ENCODE measurements around the gene SLC6A12.

Gene SLC6A12

DNA sequence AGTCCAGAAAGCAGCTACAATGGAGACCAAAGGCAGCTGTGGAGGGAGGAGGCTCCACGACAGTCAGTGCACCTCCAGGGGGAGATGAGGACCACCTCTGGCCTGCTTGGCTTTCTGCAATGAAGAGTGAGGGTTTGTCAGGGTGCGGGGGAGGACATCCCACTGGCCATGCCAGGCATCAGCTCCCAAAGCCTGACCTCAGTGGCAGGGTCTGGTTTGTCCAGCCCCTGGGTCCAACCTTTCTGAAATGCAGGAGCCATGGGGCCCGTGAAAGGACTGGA is 35.2 kb downstream of the SLC6A12 start:
- no peak for DNase-seq (ENCODE audit: low read depth in 3 of 3)

DNA sequence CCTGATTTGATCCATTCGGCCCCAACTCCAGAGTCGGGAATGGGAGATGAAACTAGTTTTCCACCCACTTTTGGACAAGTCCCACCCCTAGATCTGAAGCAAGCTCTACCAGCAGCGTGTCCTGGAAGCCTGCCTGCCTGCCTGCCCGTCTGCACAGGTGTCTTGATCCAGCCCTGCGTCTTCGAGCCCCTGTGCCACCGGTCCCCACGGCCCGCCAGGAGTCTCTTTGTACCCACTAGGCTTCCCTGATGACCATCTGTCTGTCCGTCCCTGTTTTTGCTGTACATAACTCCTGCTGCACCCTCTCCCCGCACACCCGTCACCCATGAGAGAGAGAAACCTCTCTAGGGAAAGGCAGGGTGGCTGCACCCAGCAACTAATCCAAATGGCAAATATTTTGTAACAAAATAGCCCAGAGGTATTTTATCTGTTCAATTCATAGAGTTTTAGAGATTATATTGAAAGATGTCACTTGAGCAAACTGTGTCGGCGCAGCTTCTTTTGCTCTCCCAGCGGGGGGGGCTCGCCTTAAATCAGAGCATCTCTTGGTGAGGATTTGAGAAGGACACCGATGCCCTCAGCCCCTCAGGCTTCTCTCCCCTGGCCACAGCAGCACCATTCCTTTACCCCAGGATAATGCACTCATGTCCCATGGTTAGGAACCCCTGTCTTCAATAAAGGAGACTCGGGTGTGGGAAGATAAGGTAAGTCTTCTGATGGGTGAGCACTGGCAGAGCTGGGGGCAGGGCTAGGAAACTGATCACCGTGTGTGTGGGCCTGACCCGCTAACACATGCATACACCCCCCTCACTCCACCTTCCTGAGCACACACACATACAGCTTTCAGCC is 35.8 kb downstream of the SLC6A12 start:
- no peak for DNase-seq (ENCODE audit: low read depth in 3 of 3)

GRCh38 chr12:177336-177979 is 36.5 kb downstream of the SLC6A12 start:
- no peak for DNase-seq (ENCODE audit: low read depth in 3 of 3)

DNA sequence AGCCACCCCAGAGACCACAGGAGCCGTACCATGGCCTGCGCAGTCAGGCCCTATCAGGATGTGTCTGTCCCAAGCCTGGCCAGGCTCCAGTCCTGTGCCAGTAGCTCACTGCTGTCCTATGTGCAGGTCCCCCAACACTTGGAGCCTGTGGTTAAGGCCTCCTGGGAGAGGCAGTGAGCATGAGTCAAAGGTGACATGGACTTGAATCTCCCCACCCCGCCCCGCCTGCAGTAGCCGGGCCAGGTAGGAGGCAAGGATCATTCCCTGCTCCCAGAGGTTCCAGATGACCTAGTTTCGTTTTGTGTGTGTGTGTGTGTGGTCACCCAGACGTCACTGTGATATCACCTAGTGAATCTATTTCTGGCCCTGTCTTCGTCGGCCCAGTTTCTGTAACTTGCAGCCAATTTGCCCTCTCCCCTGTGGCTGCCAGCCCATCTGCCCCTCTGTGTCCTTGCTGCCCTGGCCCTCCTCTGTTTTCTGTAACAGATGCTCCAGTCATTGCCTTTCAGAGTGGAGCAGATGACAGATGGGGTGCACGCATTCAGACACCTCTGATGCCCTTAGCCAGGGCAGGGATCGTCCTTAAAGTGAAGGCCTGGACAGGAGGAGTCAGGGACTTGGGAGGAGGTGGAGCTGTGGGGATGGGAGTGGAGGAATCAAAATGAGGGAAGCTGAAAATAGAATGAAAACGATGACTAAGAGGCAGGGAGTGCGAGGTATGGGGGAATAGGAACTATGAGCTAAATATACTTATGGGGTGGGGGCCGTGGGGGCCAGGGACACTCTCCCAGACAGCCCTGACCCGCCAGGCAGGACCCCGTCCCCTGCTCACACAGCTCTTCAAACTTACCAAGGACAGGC is 37.4 kb downstream of the SLC6A12 start:
- DNase-seq (ENCODE audit: low read depth in 3 of 3), result no peak

DNA sequence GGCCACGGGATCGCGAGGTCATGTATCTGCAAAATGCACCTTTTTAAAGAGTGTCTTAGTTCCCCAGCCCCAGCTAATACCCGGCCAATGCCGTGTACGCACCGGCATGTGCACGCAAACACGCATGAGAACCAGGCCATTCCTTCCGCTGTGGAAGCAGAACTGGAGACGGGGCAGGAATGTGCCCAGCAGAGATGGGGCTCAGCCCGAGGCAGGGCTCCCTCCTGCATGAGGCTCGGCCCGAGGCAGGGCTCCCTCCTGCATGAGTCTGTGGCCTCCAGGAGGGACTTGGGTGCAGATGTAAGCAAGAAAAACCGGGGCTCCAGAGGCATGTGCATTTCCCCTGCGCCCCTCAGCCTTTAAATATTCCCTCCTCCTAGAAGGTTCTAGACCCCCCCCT is 38.2 kb downstream of the SLC6A12 start:
- no peak for DNase-seq (ENCODE audit: low read depth in 3 of 3)

DNA sequence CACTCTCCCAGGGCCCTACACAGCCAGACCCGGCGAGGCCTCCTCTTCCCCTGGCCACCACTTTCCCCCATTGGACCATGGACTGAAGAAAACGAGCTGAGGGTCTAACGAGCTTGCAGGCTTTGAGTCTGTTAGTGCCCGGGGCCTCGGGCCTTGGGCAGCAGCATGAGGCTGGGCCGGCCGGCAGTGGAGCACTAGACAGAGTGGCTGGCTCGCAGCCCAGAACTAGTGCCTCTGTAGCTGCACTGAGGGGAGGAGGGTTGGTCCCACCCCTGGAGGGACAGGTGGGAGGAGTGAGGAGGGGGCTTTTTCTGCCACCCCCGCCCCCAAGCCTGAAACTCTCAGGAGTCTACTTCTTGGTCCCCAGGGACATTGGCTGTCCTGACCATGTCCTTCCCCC is 38.7 kb downstream of the SLC6A12 start:
- DNase-seq (ENCODE audit: low read depth in 3 of 3), result no peak

DNA sequence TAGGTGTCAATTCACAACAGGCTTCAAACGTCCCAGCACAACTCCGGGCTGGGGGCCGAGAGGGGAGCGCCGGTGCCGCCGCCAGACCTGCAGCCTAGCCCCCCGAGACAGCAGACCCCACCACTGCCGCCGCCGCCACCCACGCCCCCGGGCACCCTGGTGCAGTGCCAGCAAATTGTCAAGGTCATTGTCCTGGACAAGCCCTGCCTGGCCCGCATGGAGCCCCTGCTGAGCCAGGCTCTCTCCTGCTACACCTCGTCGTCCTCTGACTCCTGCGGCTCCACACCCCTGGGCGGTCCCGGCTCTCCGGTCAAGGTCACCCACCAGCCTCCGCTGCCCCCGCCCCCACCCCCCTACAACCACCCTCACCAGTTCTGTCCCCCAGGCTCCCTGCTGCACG is 39.4 kb downstream of the SLC6A12 start:
- no peak for DNase-seq (ENCODE audit: low read depth in 3 of 3)

DNA sequence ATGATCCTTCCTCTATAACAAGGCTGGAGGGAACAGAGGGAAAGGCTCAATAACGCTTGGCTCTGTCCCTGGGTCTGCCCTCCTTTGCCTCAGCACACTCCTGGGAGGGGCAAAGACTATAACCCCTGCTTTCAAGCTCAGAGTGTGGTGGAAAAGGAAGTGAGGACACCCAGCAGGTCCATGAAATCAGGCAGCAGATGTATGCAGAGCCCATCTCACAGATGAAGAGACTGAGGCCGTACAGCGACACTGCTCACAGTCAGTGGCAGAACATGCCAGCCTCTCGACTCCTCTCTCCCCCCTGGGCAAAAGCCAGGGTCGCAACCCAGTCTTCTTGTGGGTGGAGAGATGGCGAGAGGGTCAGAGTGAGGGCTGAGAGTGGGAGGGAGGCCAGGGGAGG is 39.8 kb downstream of the SLC6A12 start:
- DNase-seq (ENCODE audit: low read depth in 3 of 3), result no peak

DNA sequence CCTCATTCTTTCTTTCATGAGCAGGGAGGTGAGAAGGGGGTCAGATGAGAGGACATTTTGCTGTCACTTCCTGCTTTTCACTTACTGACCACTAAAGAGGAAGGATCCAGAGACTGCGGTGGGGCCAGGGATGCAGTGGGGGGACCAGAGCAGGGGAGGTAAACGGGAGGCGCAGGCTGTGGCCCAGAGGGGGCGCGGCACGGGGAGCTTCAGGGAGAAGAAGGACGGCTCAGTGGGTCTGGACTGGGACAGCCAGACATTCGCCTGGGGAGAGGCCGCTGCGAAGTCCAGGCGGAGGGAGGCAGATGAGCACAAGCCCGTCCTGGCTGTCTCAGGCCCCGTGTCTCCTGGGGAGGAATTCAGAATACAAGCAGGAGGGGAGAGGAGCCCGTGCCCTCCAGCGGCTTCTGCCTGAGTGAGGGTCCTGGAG is 41.2 kb downstream of the SLC6A12 start:
- DNase-seq (ENCODE audit: low read depth in 3 of 3), result no peak

GRCh38 chr12:171743-172676 is 41.9 kb downstream of the SLC6A12 start:
- no peak for DNase-seq (ENCODE audit: low read depth in 3 of 3)

- DNase-seq (ENCODE audit: low read depth in 3 of 3), result no peak
Observed at GRCh38 chr12:171276-171675, 42.7 kb downstream of the SLC6A12 start.

DNA sequence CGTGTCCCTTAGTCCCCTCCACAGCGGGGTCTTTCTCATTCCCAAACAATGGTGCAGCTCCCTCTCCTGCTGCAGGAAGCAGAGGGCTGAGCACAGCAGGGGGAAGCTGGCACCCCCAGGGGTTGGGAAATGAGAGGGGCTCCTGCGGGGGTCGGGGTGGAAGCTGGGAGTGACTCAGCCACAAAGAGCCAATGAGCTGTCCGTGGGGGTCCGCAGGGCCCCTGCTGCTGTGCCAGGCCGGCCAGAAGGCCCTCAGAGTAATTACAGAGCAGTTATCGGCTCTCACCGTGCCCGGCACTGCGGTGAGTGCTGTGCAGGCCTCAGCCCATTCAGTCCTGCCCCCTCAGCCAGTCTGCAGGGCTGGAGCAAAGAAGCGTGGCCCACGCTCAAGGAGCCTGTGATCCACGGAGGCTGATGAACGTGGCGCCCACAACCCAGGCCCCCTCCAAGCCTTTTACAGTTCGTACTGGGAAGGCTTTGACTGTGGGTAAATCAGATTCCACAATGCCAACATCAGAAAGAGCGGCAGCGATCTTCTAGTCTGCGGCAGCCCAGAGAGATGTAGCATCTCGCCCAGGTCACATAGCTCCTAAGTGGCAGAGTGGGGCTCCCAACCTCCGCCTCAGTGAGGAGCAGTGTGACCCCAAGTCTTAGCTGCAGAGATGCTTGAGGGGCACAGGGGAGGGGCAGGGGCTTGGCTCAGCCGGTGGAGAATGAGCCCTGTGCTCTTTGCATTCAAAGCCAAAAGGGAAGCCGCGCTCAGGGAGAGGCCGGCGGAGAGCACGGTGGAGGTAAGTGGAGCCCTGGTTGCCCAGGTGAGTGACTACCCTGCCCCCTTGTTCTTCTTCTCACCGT is 43.4 kb downstream of the SLC6A12 start:
- no peak for DNase-seq (ENCODE audit: low read depth in 3 of 3)

DNA sequence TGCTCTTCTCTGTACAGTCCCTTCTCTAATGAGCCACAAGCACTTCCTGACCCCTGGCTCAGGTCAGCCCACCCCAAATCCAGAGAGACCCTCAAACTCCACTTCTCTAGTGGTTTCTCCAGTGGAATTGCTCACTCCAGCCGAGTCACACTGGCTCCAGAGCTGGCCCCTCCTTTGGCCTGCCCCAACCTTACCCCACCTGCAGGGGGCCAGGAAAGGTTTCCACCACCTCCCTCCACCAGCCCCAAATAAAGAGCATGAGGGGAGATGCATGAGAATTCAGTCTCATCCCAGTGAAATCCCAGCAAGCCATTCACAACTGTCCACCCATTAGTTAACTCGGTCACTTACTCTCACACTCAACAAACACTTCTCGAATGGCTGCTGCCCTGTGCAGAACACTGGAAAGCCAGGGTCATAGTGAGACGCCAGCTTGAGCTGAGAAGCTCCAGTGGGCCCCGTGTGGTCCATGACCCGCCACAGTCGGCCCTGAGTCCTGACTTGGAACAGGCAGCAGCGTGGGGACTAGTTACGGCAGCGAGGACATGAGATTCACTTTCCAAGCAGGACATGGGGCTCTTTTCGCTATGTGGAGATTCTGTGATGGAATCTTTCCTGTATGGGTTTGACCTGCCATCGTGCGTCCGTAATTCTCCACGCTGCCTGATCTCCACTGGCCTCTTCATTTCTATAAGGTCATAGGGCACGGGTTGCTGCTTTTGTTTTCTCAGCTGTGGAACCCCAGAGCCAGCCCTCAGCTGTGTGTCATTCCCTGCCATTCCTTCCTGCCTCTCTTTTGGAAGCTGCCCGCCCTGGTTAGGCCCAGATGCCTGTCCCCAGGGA is 44.2 kb downstream of the SLC6A12 start:
- no peak for DNase-seq (ENCODE audit: low read depth in 3 of 3)

- no peak for DNase-seq (ENCODE audit: low read depth in 3 of 3)
Observed at GRCh38 chr12:168763-169525, 45.0 kb downstream of the SLC6A12 start.

DNA sequence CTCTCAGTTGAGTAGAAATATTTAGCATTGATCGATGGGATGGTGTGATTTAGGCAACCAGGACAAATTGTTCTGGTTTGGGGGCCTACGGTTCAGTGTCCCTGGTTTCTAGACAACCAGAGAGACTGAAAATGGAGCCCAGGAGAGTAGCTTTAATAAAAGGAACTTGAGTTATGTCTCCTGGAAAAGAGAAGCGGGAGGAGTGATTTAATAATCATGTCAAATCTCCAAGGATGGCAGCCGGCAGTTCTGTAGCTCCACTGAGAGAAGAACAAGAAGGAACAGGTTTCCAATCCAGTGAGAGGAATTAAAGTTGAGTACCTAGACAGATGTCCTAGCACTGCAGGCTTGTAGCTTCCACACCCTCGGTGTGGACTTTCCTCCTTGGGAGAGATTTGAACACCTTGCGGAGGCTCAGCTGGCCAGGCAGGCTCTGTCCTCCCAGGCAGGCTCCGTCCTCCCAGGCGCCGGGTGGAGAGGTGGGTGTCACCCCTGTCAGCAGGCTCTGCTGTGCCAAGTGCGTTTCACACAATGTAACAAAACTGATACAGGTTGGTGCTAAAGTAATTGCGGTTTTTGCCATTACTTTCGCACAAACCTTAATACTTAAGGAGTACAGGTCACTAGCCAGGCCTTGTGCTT is 45.9 kb downstream of the SLC6A12 start:
- no peak for DNase-seq (ENCODE audit: low read depth in 3 of 3)

DNA sequence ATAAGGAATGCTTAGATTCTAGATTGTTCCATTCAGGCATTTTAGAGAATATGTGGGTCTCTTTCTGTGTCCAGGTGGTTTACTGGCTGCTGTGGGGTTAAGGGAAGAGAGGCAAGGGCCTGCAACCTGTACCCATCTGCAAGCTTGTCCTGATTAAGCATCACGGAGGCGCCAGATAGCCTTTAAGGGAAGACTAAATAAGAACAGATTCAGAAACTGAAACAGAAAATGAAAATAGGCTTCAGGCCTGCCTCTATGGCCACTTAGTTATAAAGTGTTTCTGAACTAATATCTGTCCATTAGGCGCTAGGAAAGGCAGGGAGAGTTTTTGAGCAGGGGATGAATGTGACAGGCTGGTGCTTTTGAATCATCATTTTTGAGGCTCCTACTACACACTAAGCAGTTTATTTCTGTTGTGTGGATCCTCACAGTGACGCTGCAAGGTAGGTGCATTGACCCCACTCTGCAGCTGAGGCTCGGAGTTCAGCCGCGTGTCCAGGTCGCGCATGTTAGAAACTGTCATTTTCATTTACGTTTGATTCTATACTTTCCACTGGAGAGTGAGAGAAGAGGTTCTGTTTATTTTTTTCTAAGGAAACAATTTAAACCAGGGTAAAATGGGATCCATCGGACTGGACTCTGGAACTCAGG is 47.4 kb downstream of the SLC6A12 start:
- DNase-seq (ENCODE audit: low read depth in 3 of 3), result no peak

DNA sequence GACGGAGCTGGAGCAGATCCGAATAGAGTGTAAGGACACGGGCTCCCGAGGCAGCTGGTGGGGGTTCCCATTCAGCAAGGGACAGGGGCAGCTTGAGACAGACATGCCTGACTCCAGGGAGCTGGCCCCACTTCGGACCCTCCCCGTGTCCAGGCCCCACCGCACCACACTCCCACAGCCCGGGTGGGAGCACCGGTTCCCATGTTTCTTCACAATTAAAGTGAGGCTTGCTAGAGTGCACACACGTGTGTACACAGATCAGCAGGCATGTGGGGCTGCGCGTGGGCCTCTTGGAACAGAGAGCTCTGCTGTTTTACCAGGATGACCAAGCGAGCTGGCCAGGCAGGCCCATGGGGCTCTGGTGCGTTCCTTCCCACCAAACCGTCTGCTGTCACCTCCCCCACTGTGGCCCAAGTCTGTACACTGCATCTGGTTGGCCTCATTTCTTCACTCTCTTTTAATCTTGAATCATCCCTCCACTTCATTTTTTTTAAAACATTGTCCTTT is 48.0 kb downstream of the SLC6A12 start:
- no peak for DNase-seq (ENCODE audit: low read depth in 3 of 3)

- no peak for DNase-seq (ENCODE audit: low read depth in 3 of 3)
Observed at GRCh38 chr12:164207-164606, 49.8 kb downstream of the SLC6A12 start.

Data from stimulated activated CD4-positive, alpha-beta T cell treated with anti-CD3 and anti-CD28 coated beads, TNF-alpha, amount 100 ng/mL, for 24 hours (primary cell).